Right renal pelvis (tissue), 4 donors: Measurements from ENCODE around the gene RPUSD3. TPM values are rescaled to one million over a fixed set of nuclear protein-coding genes. Genes with fewer than 3 reads are reported as not detected.
"Not testable (repeated sequence)": the region's sequence is repeated elsewhere in the genome, so short reads cannot be mapped to it uniquely, and the experiment has no call there.

ENCODE experiments used
- DNase-seq, 4 donors: peaks; one replicate each; pipeline ENCODE4 v3.0.0-alpha.2; 2013; ENCODE audit warnings: low read depth in 4 of 4, low spot score in 3 of 4, missing footprints in 1 of 4
- polyA plus RNA-seq, 4 donors: library from polyadenylated mRNA; unstranded; fragments of 120-200 nt; gene quantifications; one replicate each; pipeline ENCODE4 v1.2.1, GENCODE V29; 2013; ENCODE audit not compliant: insufficient read length in 4 of 4

RPUSD3 gene
- polyA plus RNA-seq, 4 donors = 29.4 to 38.6 (median 33.7) TPM

DNA sequence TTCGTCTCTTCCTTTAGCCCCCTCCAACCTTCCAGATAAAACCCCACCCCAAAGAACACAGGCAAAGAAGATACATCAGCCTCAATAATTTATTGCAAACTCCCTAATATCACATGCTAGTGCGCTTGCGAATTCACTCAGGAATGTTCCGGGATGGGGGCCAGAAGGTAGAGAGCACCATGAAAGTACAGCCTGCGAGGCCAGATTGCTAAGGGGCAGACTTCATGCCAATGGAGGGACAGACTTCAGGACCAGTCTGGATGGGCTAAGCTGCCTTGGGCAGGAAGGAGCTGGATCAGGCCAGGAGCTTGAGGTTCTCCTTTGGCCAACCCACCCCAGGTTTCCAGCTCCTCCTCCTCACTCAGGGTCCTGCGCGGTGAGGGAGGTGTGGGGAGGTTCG, 22.8 kb upstream of the RPUSD3 start:
- DNase-seq = no peak

DNA sequence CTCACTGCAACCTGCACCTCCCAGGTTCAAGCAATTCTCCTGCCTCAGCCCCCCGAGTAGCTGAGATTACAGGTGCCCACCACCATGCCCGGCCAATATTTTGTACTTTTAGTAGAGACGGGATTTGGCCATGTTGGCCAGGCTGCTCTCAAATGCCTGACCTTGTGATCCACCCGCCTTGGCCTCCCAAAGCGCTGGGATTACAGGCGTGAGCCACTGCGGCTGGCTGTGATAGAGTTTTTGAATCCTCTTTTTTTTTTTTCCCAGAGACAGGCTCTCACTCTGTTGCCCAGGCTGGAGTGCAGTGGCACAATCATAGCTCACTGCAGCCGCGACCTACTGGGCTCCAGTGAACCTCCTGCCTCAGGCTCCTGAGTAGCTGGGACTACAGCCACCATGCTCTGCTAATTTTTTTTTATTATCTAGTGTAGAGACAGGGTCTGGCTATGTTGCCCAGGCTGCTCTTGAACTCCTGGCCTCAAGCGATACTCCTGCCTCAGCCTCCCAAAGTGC, 21.4 kb upstream of the RPUSD3 start:
- not testable (repeated sequence) for DNase-seq

DNA sequence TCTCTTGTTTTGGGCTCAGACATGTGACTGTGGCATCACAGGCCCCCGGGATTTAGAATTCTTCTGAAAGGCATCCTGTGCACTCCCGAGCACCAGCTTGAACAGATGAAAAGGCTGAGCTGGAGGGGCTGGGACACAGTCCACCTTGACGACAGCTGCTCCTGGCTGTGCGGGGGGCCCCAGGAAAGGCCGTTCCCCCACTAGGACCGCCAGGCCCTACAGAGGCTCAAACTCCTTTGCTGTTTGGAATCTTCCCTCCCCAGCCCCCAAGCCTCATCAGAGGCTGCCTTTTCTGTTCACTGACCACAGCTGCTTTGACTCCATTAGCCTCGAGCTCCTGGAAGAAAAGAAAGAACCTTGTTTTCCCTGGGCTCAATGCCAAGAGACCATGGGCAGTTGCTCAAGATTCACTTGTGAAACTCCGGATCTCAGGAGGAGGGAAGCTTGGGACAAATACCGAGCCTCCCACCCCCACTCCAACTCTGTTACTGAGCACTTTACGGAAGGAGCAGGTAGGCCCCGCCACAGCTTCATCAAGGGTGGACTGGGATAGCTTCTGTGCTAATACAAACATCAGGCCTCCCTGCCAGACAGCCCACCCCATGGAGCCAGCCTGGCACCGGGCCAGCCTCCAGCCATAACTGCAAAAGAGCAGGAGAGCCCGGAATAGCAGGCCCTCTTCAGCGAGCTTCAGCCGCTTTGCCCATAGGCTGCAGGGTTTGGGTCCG, 20.6 kb upstream of the RPUSD3 start:
- DNase-seq = peak in 3 of 4 donors; percentile 40 to 60 (median 43)

DNA sequence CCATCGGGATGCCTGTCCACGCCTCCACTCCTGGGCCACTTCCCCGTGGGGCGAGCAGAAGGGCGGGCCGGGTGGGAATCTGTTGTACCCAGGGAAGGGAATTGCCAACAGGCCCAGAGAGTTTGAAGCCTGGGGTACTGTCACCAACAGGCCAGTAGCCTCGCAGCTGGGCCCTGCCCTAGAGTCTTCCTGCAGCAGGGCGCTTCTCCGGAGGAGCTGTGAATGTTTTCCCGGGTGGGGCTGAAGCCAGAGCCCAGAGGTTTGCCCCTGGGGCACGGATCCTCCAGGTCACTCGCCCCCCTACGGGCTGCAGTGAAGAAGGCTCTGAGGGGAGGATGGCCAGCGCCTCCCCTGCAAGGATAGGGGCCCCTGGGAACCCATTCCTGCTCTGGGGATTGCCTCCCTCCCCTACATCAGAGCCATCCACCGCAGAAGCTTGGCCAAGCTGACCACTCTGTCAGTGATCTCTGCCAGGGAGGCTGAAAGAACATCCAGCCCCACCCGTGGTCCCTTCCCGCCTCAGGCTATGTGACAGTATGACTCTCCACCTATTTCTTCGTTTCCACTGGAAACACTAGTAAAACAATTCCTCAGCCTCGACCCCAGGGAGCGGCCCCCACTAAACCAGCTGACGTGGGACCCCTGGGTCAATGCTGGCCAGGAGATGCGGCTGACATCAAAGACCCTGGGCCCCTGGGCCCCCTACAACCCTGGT, 19.4 kb upstream of the RPUSD3 start:
- DNase-seq = no peak

DNA sequence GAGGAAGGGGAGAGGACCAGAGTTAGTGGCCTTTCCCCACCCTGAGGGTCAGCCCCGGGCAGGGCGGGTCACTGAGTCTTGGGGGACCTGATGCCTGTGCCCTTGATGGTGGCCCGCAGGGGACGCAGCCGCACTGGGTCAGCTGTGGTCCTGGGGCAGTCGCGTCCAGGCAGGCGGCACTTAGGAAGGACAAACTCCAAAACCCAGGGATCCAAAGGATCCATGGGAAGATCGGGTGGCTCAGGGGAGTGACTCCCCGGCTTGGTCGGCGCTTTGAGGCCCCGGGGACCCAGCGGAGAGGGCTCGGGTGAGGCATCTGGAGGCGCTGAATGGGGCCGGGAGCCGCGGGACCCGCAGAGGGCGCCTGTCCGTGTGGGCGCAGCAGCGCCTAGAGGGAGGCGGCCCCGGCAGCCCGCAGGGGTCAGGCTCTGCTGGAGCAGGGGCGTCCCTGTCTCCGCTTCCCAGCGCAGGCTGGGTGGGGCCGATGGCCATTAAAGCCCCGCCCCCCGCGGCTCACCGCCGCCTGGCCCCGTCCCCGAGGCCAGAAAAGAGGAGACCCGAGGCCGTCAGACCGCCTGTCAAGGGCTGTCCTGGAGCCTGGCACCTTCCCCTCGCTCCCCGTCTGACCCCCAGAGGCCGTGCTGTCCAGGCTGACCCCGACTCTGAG, 18.7 kb upstream of the RPUSD3 start:
- DNase-seq = peak in 2 of 4 donors; percentile 25 to 42

DNA sequence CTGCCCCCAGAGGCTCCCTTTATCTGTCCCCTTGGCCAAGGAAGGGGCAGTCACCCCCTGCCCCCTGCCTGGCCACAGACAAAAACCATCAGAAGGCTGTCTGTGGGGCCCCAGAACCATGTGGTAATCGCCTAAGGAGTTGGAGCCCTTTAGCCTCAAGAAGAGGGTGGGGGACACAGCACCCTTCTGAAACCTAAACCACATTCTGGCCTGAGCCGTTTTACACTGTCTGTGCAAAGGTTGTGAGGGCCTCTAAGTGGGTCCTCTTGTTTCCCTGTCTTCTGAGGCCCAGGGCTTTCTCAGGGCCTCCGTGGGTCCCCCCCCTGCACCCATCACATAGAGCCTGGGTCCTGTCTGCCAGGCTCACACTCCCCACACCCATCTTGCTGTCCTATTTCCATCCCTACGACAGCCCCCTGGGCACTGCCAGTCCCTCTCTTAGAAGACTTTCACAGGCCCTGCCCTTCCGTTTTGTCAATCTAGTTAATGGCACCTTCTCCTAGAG, 17.9 kb upstream of the RPUSD3 start:
- no peak for DNase-seq

DNA sequence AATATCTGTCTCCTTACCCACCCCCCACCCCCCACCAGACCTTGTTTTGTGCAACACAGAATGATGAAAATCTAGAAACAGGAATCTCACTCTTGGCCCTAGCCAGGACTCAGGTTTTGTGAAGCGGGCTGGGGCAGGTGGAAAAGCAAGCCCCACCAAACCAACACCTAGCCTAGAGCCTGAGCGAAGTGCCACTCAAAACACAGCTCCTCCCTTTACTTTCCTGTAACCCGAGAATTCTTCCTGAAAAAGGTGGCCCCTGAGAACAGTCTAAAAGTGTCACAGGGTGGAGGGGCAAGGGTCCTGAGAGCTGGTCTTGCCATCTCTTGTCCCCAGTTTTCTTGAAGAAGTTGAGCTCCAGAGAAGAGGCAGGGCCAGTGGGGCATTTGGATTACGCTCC, 17.4 kb upstream of the RPUSD3 start:
- no peak for DNase-seq

DNA sequence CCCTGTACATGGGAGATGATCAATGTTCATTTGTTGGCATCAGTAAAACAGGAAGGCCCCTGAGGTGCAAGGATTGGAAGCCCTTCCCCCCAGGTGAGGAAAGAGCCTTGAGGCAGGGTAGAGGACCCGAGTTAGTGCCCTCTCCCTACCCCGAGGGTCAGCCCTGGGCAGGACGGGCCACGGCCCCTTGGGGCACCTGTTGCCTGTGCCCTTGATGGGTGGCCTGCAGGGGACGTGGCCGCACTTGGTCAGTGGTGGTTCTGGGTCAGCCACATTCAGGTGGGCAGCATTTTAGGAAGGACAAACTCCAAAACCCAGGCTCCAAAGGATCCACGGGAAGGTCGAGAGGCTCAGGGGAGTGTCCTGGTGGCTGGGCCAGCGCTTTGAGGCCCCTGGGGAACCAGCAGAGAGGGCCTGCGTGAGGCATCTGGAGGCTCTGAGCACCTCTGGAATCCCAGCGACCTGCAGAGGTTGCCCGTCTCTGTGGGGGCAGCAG, 15.8 kb upstream of the RPUSD3 start:
- no peak for DNase-seq

DNA sequence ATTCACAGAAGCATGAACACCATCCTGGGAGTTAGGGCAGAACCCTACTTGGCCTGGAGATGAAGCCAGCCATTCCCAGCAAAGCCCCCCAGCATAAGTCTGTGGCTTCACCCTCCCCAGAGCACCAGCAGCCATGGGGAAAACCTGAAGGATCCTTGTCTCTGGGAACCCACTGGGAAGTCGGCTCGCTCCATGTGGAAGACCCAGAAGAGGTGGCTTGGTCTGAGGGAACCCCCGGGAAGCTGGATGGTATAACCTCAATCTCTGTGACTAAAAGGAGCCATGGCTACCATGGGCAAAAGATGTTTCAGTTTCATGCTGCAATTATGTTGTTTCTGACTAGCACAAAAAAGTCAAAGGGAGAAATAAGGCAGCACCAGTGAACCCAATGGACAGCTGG, 11.8 kb upstream of the RPUSD3 start:
- DNase-seq = no peak

DNA sequence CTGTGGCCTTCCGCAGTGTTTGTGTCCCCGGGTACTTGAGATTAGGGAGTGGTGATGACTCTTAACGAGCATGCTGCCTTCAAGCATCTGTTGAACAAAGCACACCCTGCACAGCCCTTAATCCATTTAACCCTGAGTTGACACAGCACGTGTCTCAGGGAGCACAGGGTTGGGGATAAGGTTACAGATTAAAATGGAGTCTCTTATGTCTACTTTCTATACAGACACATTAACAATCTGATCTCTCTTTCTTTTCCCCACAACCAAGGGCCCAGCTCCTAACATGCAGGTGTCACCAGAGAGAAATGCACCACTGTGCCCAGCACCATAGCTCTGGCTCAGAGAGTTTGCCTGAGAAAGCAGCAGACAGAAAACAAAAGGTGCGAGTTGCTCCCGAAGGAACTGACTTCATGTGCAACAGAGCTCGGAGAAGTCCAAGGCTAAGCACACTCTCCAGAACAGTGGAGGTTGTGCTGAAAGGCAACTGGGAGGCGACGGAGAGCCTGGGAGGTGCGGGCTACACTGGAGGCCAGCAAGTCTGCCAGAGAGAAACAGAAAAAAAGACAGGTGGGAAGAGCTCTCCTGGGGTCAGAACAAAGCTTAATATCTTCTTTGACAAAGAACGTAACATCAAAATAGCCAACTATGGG, 10.6 kb upstream of the RPUSD3 start:
- DNase-seq = not testable (repeated sequence)

DNA sequence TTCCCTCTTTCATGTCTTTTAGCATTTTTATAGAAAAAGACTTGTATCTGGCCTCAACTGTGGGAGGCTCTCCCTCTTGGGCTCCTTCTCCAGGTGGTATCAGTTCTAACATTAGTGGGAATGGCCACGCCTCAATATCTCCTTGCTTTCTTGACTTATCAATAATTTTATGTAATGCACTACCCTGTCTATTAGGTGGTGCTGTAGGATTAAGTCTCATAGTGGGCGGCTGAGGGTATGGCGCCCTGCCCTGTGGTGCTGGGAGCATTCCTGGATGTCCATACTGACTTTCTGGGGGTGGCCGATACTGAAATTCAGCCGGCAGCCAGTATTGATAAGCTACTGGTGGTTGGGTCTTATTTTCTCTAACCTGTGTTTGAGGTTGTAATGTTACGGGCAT, 8.7 kb upstream of the RPUSD3 start:
- DNase-seq = no peak

DNA sequence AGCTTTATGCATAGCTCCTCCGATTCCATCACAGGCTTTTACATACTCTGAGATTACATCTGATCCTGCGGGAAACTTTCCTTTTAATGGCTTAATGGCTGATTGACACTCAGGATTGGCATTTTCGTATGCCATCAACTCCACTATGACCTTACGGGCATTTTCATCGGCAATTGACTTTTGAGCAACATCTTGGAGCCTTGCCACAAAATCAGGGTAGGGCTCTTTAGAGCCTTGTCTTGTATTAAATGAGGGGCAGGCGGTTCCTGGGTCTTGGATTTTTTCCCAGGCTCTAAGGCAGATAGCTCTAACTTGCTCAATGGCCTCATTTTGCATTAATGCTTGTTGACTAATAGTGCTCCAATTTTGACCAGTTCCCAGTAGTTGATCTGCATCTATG, 8.1 kb upstream of the RPUSD3 start:
- not testable (repeated sequence) for DNase-seq

DNA sequence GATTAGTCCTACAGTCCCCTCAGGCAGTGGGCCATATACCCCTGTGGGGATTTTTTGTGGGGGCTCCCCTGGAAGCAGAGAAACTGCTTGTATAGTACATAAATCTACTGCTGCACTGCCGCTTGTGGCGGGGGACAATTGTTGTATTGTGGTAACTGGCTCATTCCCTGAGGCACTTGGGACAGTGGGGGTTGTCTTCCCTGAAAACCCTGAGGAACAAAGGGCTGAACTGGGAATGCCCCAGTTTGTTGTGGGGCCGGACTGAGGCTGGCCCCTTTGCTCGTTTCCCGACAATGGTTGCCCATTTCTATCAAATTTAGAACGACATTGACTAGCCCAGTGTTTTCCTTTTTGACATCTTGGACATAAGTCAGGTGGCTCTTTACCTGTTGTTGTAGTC, 7.6 kb upstream of the RPUSD3 start:
- not testable (repeated sequence) for DNase-seq

DNA sequence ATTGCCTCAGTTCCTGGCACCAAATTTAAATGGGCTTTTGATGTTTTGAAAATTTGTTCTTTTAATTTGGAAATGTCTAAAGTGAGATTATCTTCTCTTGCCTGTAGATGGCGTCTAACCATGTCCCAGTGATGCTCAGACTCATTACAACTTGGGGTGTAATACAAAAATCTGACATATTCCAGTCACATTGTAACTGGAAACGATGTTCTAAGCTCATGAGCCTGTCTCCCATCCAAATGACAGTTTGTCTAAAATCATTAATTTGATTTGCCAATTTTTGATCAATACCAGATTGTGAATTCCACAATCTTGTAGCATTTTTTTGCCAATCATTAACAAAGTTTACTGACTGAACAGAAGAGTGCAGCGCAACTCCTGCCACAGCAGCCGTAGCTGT, 5.1 kb upstream of the RPUSD3 start:
- not testable (repeated sequence) for DNase-seq

DNA sequence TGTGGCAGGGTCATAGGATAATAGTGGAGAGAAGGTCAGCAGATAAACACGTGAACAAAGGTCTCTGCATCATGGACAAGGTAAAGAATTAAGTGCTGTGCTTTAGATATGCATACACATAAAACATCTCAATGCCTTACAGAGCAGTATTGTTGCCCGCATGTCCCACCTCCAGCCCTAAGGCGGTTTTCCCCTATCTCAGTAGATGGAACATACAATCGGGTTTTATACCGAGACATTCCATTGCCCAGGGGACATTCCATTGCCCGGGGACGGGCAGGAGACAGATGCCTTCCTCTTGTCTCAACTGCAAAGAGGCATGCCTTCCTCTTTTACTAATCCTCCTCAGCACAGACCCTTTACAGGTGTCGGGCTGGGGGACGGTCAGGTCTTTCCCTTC, 4.1 kb upstream of the RPUSD3 start:
- DNase-seq = not testable (repeated sequence)

DNA sequence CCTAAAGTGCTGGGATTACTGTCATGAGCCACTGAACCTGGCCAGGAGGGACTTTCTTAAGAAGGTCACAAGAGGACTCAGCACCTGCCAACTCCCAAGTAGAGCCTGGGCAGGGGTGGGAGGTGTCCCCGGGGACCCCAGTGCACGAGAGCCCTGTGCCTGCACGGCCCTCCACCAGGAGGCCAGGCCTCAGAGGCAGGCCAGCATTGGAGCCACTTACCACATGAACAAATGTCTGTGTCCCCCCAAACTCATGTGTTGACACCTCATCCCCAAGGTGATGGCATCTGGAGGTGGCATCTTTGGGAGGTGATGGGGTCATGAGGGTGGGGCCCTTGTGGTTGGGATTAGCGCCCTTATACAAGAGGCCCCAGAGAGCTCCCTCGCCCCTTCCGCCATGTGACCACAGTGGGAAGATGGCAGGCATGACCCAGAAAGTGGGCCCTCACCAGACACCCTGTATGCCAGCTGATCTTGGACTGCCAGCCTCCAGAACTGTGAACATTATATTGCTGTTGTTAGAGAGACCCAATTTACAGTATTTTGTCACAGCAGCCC, 3.2 kb upstream of the RPUSD3 start:
- DNase-seq = no peak

DNA sequence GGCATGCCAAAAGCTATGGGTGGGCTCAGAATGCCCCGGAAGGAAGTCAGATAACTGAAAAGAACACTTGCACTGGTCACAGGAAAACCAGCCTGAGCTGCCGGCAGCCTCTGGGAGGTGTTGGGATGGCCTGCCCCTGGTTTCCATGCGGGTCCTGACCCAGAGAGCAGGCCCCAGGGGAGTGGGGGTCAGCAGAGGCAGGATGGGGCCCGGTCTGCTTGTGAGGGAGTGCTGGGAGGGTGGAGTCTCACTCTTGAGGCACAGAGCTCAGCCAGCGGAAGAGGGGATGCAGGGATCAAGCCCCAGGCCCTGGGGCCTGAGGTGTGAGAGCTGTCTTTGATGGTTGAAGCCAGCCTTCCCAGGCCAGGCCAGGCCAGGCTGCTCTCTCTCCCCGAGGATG, 2.4 kb upstream of the RPUSD3 start:
- DNase-seq = no peak

DNA sequence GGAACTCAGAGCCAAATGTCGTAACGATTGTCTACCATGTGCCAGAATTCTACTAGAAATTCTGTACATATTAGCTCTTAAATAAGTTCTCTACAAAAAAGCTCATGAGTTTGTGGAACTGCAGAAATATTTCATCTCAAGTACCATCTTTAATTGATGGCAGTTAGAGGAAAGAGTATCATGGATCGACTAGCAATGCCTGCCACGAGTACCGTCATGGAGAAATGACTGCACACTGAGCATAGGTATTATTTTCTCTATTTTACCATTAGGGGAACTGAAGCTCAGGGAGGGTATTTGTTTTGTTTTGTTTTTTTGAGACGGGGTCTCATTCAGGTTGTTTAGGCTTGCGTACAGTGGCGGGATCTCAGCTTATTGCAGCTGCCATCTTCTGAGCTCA, 2.8 kb downstream of the RPUSD3 start:
- no peak for DNase-seq

DNA sequence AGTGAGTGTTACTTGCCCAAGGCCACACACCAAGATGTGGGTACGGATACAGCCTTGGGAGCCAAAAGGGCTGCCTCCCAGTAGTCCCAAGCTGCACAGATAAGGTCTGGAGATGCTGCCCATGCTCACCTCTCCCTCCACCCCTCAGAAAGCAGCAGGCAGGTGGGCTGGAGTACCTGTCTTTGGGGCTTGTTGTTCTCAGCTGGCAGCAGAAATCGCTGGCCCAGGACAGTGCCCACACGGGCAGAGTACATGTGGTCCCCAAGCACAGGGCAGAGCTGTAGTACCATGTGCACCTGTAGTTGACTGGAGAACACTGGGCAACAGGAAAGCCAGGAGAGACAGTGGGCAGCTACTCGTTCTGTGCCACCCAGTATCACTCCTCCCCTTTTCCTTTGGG, 5.0 kb downstream of the RPUSD3 start:
- no peak for DNase-seq
